Coronary artery (tissue), 2 donors: Measurements from ENCODE around the gene KCNQ1.

ENCODE experiments used
- DNase-seq: peaks from one replicate; pipeline ENCODE4 v3.0.0-alpha.2; 2017; ENCODE audit warnings: low spot score
- H3K27ac ChIP-seq, 2 donors: fragments of 200-600 bp; sonication (generic); one replicate each; pipeline ENCODE4 v1.5.1; 2016 to 2019
- H3K4me3 ChIP-seq: fragments of 200-600 bp; sonication (generic); 2 replicates; pipeline ENCODE4 v1.5.1; 2016; ENCODE audit warnings: mild to moderate bottlenecking, moderate library complexity
- TF ChIP-seq, protein P1 (sequence below): fragments of 200-600 bp; sonication (generic); IDR thresholded peaks from one replicate; pipeline ENCODE4 v1.5.1; 2019; ENCODE audit warnings: antibody characterized with exemption

The KCNQ1 gene

DNA sequence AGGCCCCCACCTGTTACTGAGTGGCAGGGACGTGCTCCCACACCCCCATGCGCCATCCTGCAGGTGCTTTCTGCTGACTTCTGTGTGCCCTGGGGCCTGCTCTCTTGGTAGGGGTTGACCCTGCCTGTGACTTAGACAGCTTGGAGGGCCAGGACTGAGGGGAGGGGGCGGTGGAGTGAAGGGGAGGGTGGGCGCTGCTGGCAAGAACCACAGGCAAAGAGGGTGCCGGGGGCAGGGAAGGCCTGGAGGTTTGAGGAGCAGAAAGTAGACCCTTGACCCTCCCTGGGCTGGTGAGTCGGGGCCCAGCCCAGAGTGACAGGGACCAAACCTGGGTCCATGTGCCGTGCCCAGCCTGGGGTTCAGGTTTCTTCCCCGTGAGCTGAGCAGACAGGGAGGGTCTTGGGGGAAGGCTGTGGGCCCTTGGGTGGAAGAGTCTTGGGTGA, 17.8 kb downstream of the KCNQ1 start:
- H3K27ac ChIP-seq = no peak overlapping the region
- DNase-seq = peak; percentile 53
- H3K4me3 ChIP-seq = no peak overlapping the region

DNA sequence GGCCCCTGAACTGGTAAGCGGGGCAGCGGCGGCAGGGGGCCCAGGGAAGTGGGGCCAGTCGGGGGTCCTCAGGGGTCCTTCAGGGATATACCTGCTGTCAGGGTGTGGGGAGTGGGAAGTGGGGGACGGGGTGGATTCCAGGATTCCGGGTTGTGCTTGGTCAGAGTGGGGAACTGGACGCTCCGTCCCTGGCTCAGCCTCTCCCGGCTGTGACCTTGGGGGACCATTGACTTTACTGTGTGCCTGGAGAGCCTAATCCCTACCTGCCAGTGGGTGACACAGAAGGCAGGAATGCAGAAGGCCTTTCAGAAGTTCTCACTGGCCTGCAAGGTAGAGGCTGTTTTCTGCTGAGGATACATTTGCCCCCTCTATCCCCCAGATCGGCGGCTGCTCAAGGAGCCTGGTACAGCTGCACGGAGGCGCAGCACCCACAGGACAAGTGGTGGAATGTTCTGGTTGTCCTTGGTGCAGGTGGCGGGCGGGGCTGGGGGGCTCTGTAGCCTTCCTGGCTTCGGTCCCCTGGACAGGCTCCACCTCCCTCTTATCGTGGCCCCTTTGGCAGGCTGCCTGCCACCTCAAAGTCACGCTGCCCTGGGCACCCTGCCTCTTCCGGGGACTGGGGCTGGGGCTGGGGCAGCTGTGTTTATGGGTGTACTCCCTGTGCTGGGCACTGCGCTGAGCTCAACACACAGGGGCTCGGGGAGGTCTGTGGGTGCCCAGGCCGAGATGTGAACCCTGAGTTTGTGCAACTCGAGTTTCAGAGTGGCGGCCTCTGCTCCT, 18.4 kb downstream of the KCNQ1 start:
- TF ChIP-seq, protein P1, sequence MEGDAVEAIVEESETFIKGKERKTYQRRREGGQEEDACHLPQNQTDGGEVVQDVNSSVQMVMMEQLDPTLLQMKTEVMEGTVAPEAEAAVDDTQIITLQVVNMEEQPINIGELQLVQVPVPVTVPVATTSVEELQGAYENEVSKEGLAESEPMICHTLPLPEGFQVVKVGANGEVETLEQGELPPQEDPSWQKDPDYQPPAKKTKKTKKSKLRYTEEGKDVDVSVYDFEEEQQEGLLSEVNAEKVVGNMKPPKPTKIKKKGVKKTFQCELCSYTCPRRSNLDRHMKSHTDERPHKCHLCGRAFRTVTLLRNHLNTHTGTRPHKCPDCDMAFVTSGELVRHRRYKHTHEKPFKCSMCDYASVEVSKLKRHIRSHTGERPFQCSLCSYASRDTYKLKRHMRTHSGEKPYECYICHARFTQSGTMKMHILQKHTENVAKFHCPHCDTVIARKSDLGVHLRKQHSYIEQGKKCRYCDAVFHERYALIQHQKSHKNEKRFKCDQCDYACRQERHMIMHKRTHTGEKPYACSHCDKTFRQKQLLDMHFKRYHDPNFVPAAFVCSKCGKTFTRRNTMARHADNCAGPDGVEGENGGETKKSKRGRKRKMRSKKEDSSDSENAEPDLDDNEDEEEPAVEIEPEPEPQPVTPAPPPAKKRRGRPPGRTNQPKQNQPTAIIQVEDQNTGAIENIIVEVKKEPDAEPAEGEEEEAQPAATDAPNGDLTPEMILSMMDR = no peak
- no peak overlapping the region for H3K27ac ChIP-seq
- peak; percentile 65 for DNase-seq
- H3K4me3 ChIP-seq = no peak overlapping the region

More for the DNA sequence above, 17.8 kb downstream of the KCNQ1 start:
- TF ChIP-seq, protein P1 = no peak

GRCh38 chr11:2463766-2464277, 19.0 kb downstream of the KCNQ1 start:
- Histone ChIP-seq H3K27ac (no peak overlapping the region), H3K4me3 (no peak overlapping the region)
- TF ChIP-seq, protein P1 = no peak
- peak; percentile 53 for DNase-seq

DNA sequence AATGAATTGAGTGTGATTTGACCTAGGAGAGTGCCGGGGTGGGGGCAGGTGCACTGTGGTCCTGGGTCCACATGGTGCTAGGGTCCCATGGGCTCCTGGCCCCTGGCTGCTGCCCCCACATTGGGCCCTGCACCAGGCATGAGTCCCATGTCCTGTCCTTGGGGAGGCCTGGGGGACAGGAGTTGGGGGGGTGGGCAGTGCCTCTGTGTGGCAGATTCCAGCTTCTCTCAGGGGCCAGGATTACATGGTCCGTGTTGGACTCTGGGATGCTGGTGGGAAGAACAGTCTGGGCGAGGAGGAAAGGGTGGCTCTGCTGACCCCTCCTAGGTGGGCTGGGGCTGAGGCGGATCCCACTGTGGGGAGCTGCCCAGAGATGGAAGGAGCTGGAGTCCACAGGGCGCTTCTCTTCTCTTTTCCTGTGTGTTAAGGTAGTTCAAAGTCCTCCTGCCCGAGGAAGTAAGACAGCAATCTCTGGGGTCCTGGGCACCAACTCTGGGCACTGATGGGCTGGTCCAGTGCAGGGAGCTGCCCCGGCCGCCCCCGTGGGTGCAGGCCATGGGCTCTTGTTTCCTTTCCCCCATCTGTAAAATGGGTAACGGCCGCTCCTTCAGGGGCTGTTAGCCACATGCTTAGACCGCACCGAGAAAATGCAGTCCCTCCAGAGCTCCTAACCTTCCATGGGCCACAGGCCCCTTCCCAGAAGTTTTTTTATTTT, 19.8 kb downstream of the KCNQ1 start:
- DNase-seq = peak; percentile 52
- TF ChIP-seq, protein P1 = no peak
- H3K4me3 ChIP-seq = no peak overlapping the region
- H3K27ac ChIP-seq = no peak overlapping the region

- Histone ChIP-seq H3K4me3 (no peak overlapping the region), H3K27ac (no peak overlapping the region)
- TF ChIP-seq, protein P1 = no peak
- DNase-seq = peak; percentile 59
These were observed 20.6 kb downstream of the KCNQ1 start for GRCh38 chr11:2465202-2466068.

- peak; percentile 58 for DNase-seq
- TF ChIP-seq, protein P1 = no peak
- H3K4me3 ChIP-seq = no peak overlapping the region
These were observed 21.4 kb downstream of the KCNQ1 start for GRCh38 chr11:2466069-2466801.

More at GRCh38 chr11:2466069-2466801, 21.4 kb downstream of the KCNQ1 start:
- no peak overlapping the region for H3K27ac ChIP-seq
